A673 (cell line): Measurements from ENCODE around the gene ZW10. TPM values are rescaled to one million over a fixed set of nuclear protein-coding genes. Genes with fewer than 3 reads are reported as not detected.

Source experiments
- BruUV-seq: library from RNA; stranded (reverse); fragments of 400-500 nt; replicated peaks from 2 replicates; lab custom pipeline; 2021; lab: Mats Ljungman, UMichigan
- CTCF ChIA-PET: fragments of 300-600 bp; sonication (Branson Sonifier 250); formaldehyde crosslinking; loops from one replicate; lab custom pipeline; 2022; ENCODE audit warnings: antibody characterized with exemption; lab: Charles Lee
- POLR2A ChIA-PET: fragments of 300-600 bp; sonication (Branson Sonifier 250); formaldehyde crosslinking; loops from one replicate; lab custom pipeline; 2022; ENCODE audit warnings: antibody characterized with exemption; ENCODE audit not compliant: low non-redundant PET; lab: Charles Lee
- DNase-seq: peaks from one replicate; pipeline ENCODE4 v3.0.0-alpha.2; 2015; ENCODE audit warnings: low spot score
- H3K27ac ChIP-seq: fragments of 200-600 bp; sonication (generic); 2 replicates; pipeline ENCODE4 v1.5.1; 2016; ENCODE audit warnings: mixed run types, low read depth, mild to moderate bottlenecking, mixed read lengths, antibody characterized with exemption, low read length; ENCODE audit not compliant: poor library complexity, severe bottlenecking
- H3K27me3 ChIP-seq: fragments of 200-600 bp; sonication (generic); replicated peaks from 2 replicates; pipeline ENCODE4 v1.6.1; 2017; ENCODE audit warnings: mixed run types, low read depth, mild to moderate bottlenecking, mixed read lengths, antibody characterized with exemption, low read length; ENCODE audit not compliant: insufficient read depth, poor library complexity
- H3K36me3 ChIP-seq: fragments of 200-600 bp; sonication (generic); 2 replicates; pipeline ENCODE4 v1.6.1; 2016; ENCODE audit warnings: mixed run types, mild to moderate bottlenecking, mixed read lengths, antibody characterized with exemption, low read length; ENCODE audit not compliant: insufficient read depth, poor library complexity, severe bottlenecking
- H3K4me1 ChIP-seq: fragments of 200-600 bp; sonication (generic); 2 replicates; pipeline ENCODE4 v1.6.1; 2017; ENCODE audit warnings: mixed run types, mild to moderate bottlenecking, mixed read lengths, antibody characterized with exemption, low read length; ENCODE audit not compliant: insufficient read depth, poor library complexity, severe bottlenecking
- H3K4me3 ChIP-seq: fragments of 200-600 bp; sonication (generic); 2 replicates; pipeline ENCODE4 v1.5.1; 2016; ENCODE audit warnings: low read depth, mixed run types, mild to moderate bottlenecking, mixed read lengths, low read length; ENCODE audit not compliant: poor library complexity, severe bottlenecking
- H3K9me3 ChIP-seq: fragments of 200-600 bp; sonication (generic); 2 replicates; pipeline ENCODE4 v1.6.1; 2016; ENCODE audit warnings: mixed run types, low read depth, mild to moderate bottlenecking, mixed read lengths, antibody characterized with exemption, low read length; ENCODE audit not compliant: poor library complexity, severe bottlenecking
- CTCF ChIP-seq: fragments of 300-800, 200-600 bp; sonication (generic); conservative IDR thresholded peaks from 2 replicates; pipeline ENCODE4 v1.5.1; 2017; ENCODE audit warnings: low read depth, mild to moderate bottlenecking, antibody characterized with exemption, low read length, moderate library complexity, mixed read lengths
- EZH2 ChIP-seq: fragments of 200-600 bp; sonication (generic); IDR thresholded peaks from 2 replicates; pipeline ENCODE4 v1.6.1; 2017; ENCODE audit warnings: borderline replicate concordance, low read depth, mild to moderate bottlenecking, mixed read lengths, antibody characterized with exemption, low read length; ENCODE audit not compliant: poor library complexity, severe bottlenecking
- intact Hi-C: fragments of 100-400 bp; cut with micrococcal nuclease; formaldehyde crosslinking; loops from one replicate; pipeline ENCODE4 v1.10.0; 2022; ENCODE audit not compliant: unreplicated experiment
- total RNA-seq: library from RNA; stranded (reverse); gene quantifications from 2 replicates; pipeline ENCODE4 v1.2.3, GENCODE V29; 2021

Gene ZW10
- total RNA-seq, 1 experiment from 2014 or later: 31.4 TPM

DNA sequence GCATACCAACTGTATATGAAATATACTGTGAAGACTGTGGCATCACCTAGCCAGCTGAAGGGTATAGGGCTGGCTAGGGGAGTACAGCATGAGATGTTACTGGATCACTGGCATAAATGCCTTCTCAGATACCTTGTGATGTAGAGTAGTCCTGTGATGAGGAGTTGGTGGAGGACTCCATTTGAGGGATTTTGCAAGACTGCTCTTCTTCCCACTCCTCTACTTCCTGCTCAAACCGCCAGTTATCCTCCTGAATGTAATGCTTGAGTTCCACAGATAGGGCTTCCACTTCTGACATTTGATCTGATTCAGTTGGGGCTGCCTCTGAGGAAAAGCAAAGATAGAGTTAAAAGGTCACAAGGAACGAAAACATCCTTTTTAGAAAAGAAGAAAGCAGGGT, 35.4 kb upstream of the ZW10 start:
- no peak for DNase-seq
- H3K4me3 ChIP-seq: no peak overlapping the region
- H3K4me1 ChIP-seq: no peaks in the 10 kb centered on the region
- ChIA-PET CTCF (no interaction called here), POLR2A (no interaction called here)
- H3K27ac ChIP-seq: no peak overlapping the region
- BruUV-seq: no TSS peak
- TF ChIP-seq EZH2: no peak
- no peak for TF ChIP-seq CTCF
- H3K36me3 ChIP-seq: peaks cover 19% of the 10 kb centered on the region
- intact Hi-C loops: loop anchor here (5.0 kb wide), 1 partner anchor 453 kb away; no protein-coding TSS in a partner anchor
- H3K9me3 ChIP-seq: no peaks in the 10 kb centered on the region
- H3K27me3 ChIP-seq: no peaks in the 10 kb centered on the region

GRCh38 chr11:113806406-113806805, 32.9 kb upstream of the ZW10 start:
- Histone ChIP-seq H3K36me3 (peaks cover 21% of the 10 kb centered on the region), H3K4me1 (no peaks in the 10 kb centered on the region), H3K27ac (no peak overlapping the region), H3K4me3 (no peak overlapping the region), H3K9me3 (no peaks in the 10 kb centered on the region), H3K27me3 (no peaks in the 10 kb centered on the region)
- ChIA-PET CTCF (interaction anchor here (0.6 to 1.9 kb wide), 6 partner anchors 10 to 456 kb away, joined by 3 to 14 read pairs (median 4); partner anchors contain the start of gene CLDN25), POLR2A (interaction anchor here (0.6 kb wide), 1 partner anchor 807 kb away, joined by 3 read pairs; no protein-coding TSS in a partner anchor)
- peak; percentile 29 for DNase-seq
- TF ChIP-seq EZH2: no peak
- peak; percentile 71 for TF ChIP-seq CTCF
- BruUV-seq: no TSS peak
- intact Hi-C loops: loop anchor here (5.0 kb wide), 1 partner anchor 456 kb away; no protein-coding TSS in a partner anchor

DNA sequence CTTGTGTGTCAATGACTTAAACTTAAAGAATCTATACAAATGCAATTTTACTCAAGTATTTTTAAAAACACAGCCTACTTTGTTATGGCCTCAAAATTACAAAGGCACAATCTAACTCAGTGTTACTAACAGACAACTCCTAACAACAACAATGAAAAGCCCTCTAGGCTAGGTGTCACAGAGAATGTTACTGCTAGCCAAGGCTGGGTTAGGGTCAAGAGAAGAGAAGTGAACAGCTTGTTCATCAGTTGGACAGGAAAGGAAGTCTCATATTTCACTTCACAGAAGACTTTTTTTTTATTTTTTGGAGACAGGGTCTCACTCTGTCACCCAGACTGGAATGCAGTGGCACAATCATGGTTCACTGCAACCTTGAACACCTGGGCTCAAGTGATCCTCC, 32.1 kb upstream of the ZW10 start:
- no peak for DNase-seq
- H3K27ac ChIP-seq: no peak overlapping the region
- peaks cover 22% of the 10 kb centered on the region for H3K36me3 ChIP-seq
- ChIA-PET POLR2A (no interaction called here), CTCF (interaction anchor here (1.0 to 1.9 kb wide), 3 partner anchors 9 to 457 kb away, joined by 3 to 10 read pairs (median 3); no protein-coding TSS in a partner anchor)
- H3K27me3 ChIP-seq: no peaks in the 10 kb centered on the region
- no peaks in the 10 kb centered on the region for H3K9me3 ChIP-seq
- no TSS peak for BruUV-seq
- intact Hi-C loops: loop anchor here (5.0 kb wide), 1 partner anchor 457 kb away; no protein-coding TSS in a partner anchor
- no peaks in the 10 kb centered on the region for H3K4me1 ChIP-seq
- no peak overlapping the region for H3K4me3 ChIP-seq
- no peak for TF ChIP-seq CTCF
- TF ChIP-seq EZH2: no peak
